Stomach (tissue), 9 donors: ENCODE measurements around the gene SLC5A10. TPM values are rescaled to one million over a fixed set of nuclear protein-coding genes. Genes with fewer than 3 reads are reported as not detected.
A peak's percentile ranks its signal among the peaks of the same experiment; 100 is the strongest.
"Not testable (repeated sequence)": the region's sequence is repeated elsewhere in the genome, so short reads cannot be mapped to it uniquely, and the experiment has no call there.

Experiments used
- DNase-seq, 2 donors: peaks; one replicate each; pipeline versions ENCODE4 v3.0.0 to v3.0.0-alpha.2; 2013 to 2019
- H3K27ac ChIP-seq, 5 donors: fragments of 200-600 bp in 4 of 5; sonication (generic) in 4 of 5; one replicate each; pipeline ENCODE4 v1.5.1; 2013 to 2019; ENCODE audit warnings: mild to moderate bottlenecking in 1 of 5, moderate library complexity in 1 of 5
- H3K27me3 ChIP-seq, 3 donors: fragments of 200-600 bp; sonication (generic); one replicate each; pipeline ENCODE4 v1.5.1; 2017 to 2019; ENCODE audit warnings: mixed run types in 1 of 3
- H3K36me3 ChIP-seq, 4 donors: fragments of 200-600 bp; sonication (generic); 1 replicate in 3 of 4; 2 replicates in 1 of 4; pipeline ENCODE4 v1.5.1; 2016 to 2019
- H3K4me1 ChIP-seq, 4 donors: fragments of 200-600 bp; sonication (generic); one replicate each; pipeline ENCODE4 v1.5.1; 2016 to 2019
- H3K4me3 ChIP-seq, 4 donors: fragments of 200-600 bp; sonication (generic) in 3 of 4; one replicate each; pipeline ENCODE4 v1.5.1; 2016 to 2019; ENCODE audit warnings: mild to moderate bottlenecking in 1 of 4
- H3K9me3 ChIP-seq, 4 donors: fragments of 200-600 bp; sonication (generic); one replicate each; pipeline ENCODE4 v1.5.1; 2016 to 2019
- WGBS, 5 donors: extraction: QIAGEN DNeasy Blood & Tissue Kit in 3 of 5; methylation state at CpG; one replicate each; pipeline versions ENCODE4 v1.1.5 to v1.1.7; 2013 to 2018; 5-methylcytosine and 5-hydroxymethylcytosine counted together
- intact Hi-C: fragments of 100-400 bp; cut with DNase I; formaldehyde crosslinking; loops from one replicate; pipeline ENCODE4 v1.15.1; 2023; ENCODE audit warnings: low total_unique reads
- polyA plus RNA-seq, 3 donors: library from polyadenylated mRNA; stranded (reverse); fragments of 200-250 nt; gene quantifications; one replicate each; pipeline ENCODE4 v1.2.3, GENCODE V29; 2013
- total RNA-seq, 5 donors: library from RNA; depleted of rRNA; stranded (reverse); fragments of >200 nt; gene quantifications; one replicate each; pipeline versions ENCODE4 v1.1.0 to v1.2.3, GENCODE V29; 2014 to 2016
- donor health status: healthy with polysubstance abuse.
- donor health status: Bipolar disorder and iron deficiency.
- donor health status: healthy.

The SLC5A10 gene
- total and polyA plus RNA-seq, 8 donors, result 0.06 to 0.46 (median 0.13) TPM; not detected in 5

- H3K4me1 ChIP-seq, H3K36me3 ChIP-seq, DNase-seq, H3K27me3 ChIP-seq, intact Hi-C loops, H3K4me3 ChIP-seq, H3K9me3 ChIP-seq, H3K27ac ChIP-seq: not testable (repeated sequence)
- no CpG with 5 or more reads among the region's 12 CpGs for WGBS, 5 donors
Observed at GRCh38 chr17:19038730-19039129, 86.8 kb downstream of the SLC5A10 start.

GRCh38 chr17:19040350-19040749 is 88.4 kb downstream of the SLC5A10 start:
- H3K27me3 ChIP-seq, H3K4me1 ChIP-seq, DNase-seq, H3K36me3 ChIP-seq, H3K9me3 ChIP-seq, H3K4me3 ChIP-seq, intact Hi-C loops, H3K27ac ChIP-seq: not testable (repeated sequence)
- no CpG with 5 or more reads among the region's 9 CpGs for WGBS, 5 donors

- intact Hi-C loops, H3K27ac ChIP-seq: not testable (repeated sequence)
- 40 to 100% (median 90%) methylated on average over 1 to 3 of the region's 10 CpGs; no CpG with 5 or more reads in 2 of the 5 donors for WGBS, 5 donors
Observed at GRCh38 chr17:19041871-19042270, 89.9 kb downstream of the SLC5A10 start.

GRCh38 chr17:19042369-19042768 is 90.4 kb downstream of the SLC5A10 start:
- H3K4me3 ChIP-seq, H3K27me3 ChIP-seq, H3K36me3 ChIP-seq, H3K27ac ChIP-seq, H3K4me1 ChIP-seq, intact Hi-C loops, DNase-seq, H3K9me3 ChIP-seq: not testable (repeated sequence)
- no CpG with 5 or more reads among the region's 14 CpGs for WGBS, 5 donors

More at GRCh38 chr17:19041871-19042270, 89.9 kb downstream of the SLC5A10 start:
- H3K36me3 ChIP-seq, H3K4me3 ChIP-seq, H3K27me3 ChIP-seq, H3K9me3 ChIP-seq, DNase-seq, H3K4me1 ChIP-seq: not testable (repeated sequence)

- DNase-seq, H3K4me3 ChIP-seq, H3K4me1 ChIP-seq, H3K27ac ChIP-seq, H3K36me3 ChIP-seq, intact Hi-C loops, H3K9me3 ChIP-seq, H3K27me3 ChIP-seq: not testable (repeated sequence)
- WGBS, 5 donors, result no CpG with 5 or more reads among the region's 8 CpGs
Observed at GRCh38 chr17:19043032-19043431, 91.1 kb downstream of the SLC5A10 start.

GRCh38 chr17:19044643-19045042 is 92.7 kb downstream of the SLC5A10 start:
- H3K9me3 ChIP-seq, H3K4me3 ChIP-seq, H3K4me1 ChIP-seq, H3K36me3 ChIP-seq, H3K27me3 ChIP-seq, H3K27ac ChIP-seq, intact Hi-C loops, DNase-seq: not testable (repeated sequence)
- no CpG with 5 or more reads among the region's 9 CpGs for WGBS, 5 donors

- H3K27ac ChIP-seq, H3K4me3 ChIP-seq, intact Hi-C loops, H3K9me3 ChIP-seq, H3K4me1 ChIP-seq, DNase-seq, H3K36me3 ChIP-seq, H3K27me3 ChIP-seq: not testable (repeated sequence)
- no CpG with 5 or more reads among the region's 12 CpGs for WGBS, 5 donors
Observed at GRCh38 chr17:19046782-19047375, 94.9 kb downstream of the SLC5A10 start, which contains the start of gene GRAP. TSS of gene GRAP (minus strand) at chr17:19046957. CDS start at chr17:19046926, 31 bp downstream.

- H3K27ac ChIP-seq, H3K27me3 ChIP-seq, intact Hi-C loops, DNase-seq, H3K4me3 ChIP-seq, H3K36me3 ChIP-seq, H3K9me3 ChIP-seq, H3K4me1 ChIP-seq: not testable (repeated sequence)
- 88 to 97% (median 93%) methylated on average over 5 of the region's 7 CpGs for WGBS, 5 donors
Observed at GRCh38 chr17:19047510-19047909, 95.5 kb downstream of the SLC5A10 start.

- H3K36me3 ChIP-seq, intact Hi-C loops: not testable (repeated sequence)
- 80 to 92% (median 90%) methylated on average over 2 to 4 of the region's 7 CpGs; no CpG with 5 or more reads in 2 of the 5 donors for WGBS, 5 donors
Observed at GRCh38 chr17:19048826-19049225, 96.9 kb downstream of the SLC5A10 start.

GRCh38 chr17:19055447-19055846 is 103.5 kb downstream of the SLC5A10 start:
- H3K4me1 ChIP-seq, DNase-seq, H3K9me3 ChIP-seq, intact Hi-C loops, H3K36me3 ChIP-seq, H3K27ac ChIP-seq, H3K4me3 ChIP-seq, H3K27me3 ChIP-seq: not testable (repeated sequence)
- no CpG with 5 or more reads among the region's 12 CpGs for WGBS, 5 donors

More at GRCh38 chr17:19048826-19049225, 96.9 kb downstream of the SLC5A10 start:
- not testable (repeated sequence) for H3K4me1 ChIP-seq, DNase-seq, H3K4me3 ChIP-seq, H3K9me3 ChIP-seq, H3K27ac ChIP-seq, H3K27me3 ChIP-seq

- WGBS, 5 donors, result 0 to 1% (median 0%) methylated on average over 15 to 27 of the region's 51 CpGs; no CpG with 5 or more reads in 1 of the 5 donors
- H3K4me1 ChIP-seq, H3K9me3 ChIP-seq, H3K27me3 ChIP-seq, H3K4me3 ChIP-seq, H3K36me3 ChIP-seq, intact Hi-C loops: not testable (repeated sequence)
- DNase-seq, result peak in 1 of 2 donors; percentile 73
- H3K27ac ChIP-seq, result peak overlapping the region in 1 of 5 donors; percentile 73
Observed at GRCh38 chr17:19062009-19062717, 110.2 kb downstream of the SLC5A10 start.

- H3K9me3 ChIP-seq, DNase-seq, H3K4me3 ChIP-seq, H3K36me3 ChIP-seq, H3K4me1 ChIP-seq, intact Hi-C loops, H3K27ac ChIP-seq, H3K27me3 ChIP-seq: not testable (repeated sequence)
- no CpG with 5 or more reads among the region's 20 CpGs for WGBS, 5 donors
Observed at GRCh38 chr17:19062718-19063325, 110.9 kb downstream of the SLC5A10 start.
